Vagina (tissue), 2 donors: Measurements from ENCODE around the gene UNC5B. TPM values are rescaled to one million over a fixed set of nuclear protein-coding genes. Genes with fewer than 3 reads are reported as not detected.

ENCODE experiments used
- DNase-seq, 2 donors: peaks; one replicate each; pipeline ENCODE4 v3.0.0-alpha.2; 2017; ENCODE audit errors: extremely low spot score in 2 of 2
- H3K27ac ChIP-seq: fragments of 200-600 bp; sonication (generic); one replicate; pipeline ENCODE4 v1.5.1; 2019
- H3K27me3 ChIP-seq: fragments of 200-600 bp; sonication (generic); one replicate; pipeline ENCODE4 v1.5.1; 2019
- H3K36me3 ChIP-seq, 2 donors: fragments of 200-600 bp; sonication (generic); one replicate each; pipeline ENCODE4 v1.5.1; 2017 to 2019
- H3K4me1 ChIP-seq: fragments of 200-600 bp; sonication (generic); one replicate; pipeline ENCODE4 v1.5.1; 2019
- H3K4me3 ChIP-seq, 2 donors: fragments of 200-600 bp; sonication (generic); 1 replicate in 1 of 2; 2 replicates in 1 of 2; pipeline ENCODE4 v1.5.1; 2016 to 2019
- H3K9me3 ChIP-seq: fragments of 200-600 bp; sonication (generic); one replicate; pipeline ENCODE4 v1.5.1; 2019
- CTCF ChIP-seq, 3 experiments: fragments of 450-650 bp in 2 of 3; fragments of 200-600 bp in 1 of 3; sonication (generic) in 1 of 3; IDR thresholded peaks; one replicate each; pipeline ENCODE4 v1.5.1; 2017 to 2019; ENCODE audit warnings: antibody characterized with exemption in 3 of 3, mild to moderate bottlenecking in 2 of 3, moderate library complexity in 2 of 3
- POLR2A ChIP-seq, 2 donors: fragments of 450-650 bp; IDR thresholded peaks; one replicate each; pipeline ENCODE4 v1.6.1; 2017; ENCODE audit warnings: antibody characterized with exemption in 2 of 2, mild to moderate bottlenecking in 2 of 2, moderate library complexity in 2 of 2
- POLR2AphosphoS5 ChIP-seq, 2 donors: sonication (generic); formaldehyde crosslinking; IDR thresholded peaks; one replicate each; pipeline ENCODE4 v1.9.0; 2017; ENCODE audit warnings: antibody characterized with exemption in 2 of 2, mild to moderate bottlenecking in 2 of 2, low read depth in 1 of 2; ENCODE audit not compliant: insufficient read depth in 1 of 2
- intact Hi-C: fragments of 100-400 bp; cut with DNase I; formaldehyde crosslinking; loops from one replicate; pipeline ENCODE4 v1.15.1; 2023
- total RNA-seq: library from RNA; depleted of rRNA; stranded (reverse); fragments of >200 nt; gene quantifications from one replicate; pipeline ENCODE4 v1.2.3, GENCODE V29; 2016

UNC5B gene
- total RNA-seq, 1 donor from 2014 or later: 24.3 TPM

- TF ChIP-seq POLR2AphosphoS5 (IDR thresholded peaks at IDR 0.05; ENCODE audit: insufficient read depth in 1 of 2, low read depth in 1 of 2) (no peak), CTCF (IDR thresholded peaks at IDR 0.05) (no peak), POLR2A (IDR thresholded peaks at IDR 0.05) (no peak)
- H3K36me3 ChIP-seq: no peaks in the 10 kb centered on the region
- DNase-seq: no peak
- no peak overlapping the region for H3K27ac ChIP-seq
- no peak overlapping the region for H3K4me3 ChIP-seq
- peaks cover 64% of the 10 kb centered on the region for H3K4me1 ChIP-seq
- intact Hi-C loops: no loop called here
- H3K9me3 ChIP-seq: no peaks in the 10 kb centered on the region
- no peaks in the 10 kb centered on the region for H3K27me3 ChIP-seq
These were observed 39.9 kb downstream of the UNC5B start for GRCh38 chr10:71252220-71252619.

GRCh38 chr10:71253981-71254818 is 41.8 kb downstream of the UNC5B start:
- no peaks in the 10 kb centered on the region for H3K27me3 ChIP-seq

GRCh38 chr10:71254834-71255549 is 42.6 kb downstream of the UNC5B start:
- no peak overlapping the region for H3K27ac ChIP-seq
- DNase-seq: no peak
- peaks cover 74% of the 10 kb centered on the region for H3K4me1 ChIP-seq
- intact Hi-C loops: no loop called here
- H3K27me3 ChIP-seq: no peaks in the 10 kb centered on the region
- TF ChIP-seq POLR2AphosphoS5 (IDR thresholded peaks at IDR 0.05; ENCODE audit: insufficient read depth in 1 of 2, low read depth in 1 of 2) (no peak), CTCF (IDR thresholded peaks at IDR 0.05) (no peak), POLR2A (IDR thresholded peaks at IDR 0.05) (no peak)
- no peaks in the 10 kb centered on the region for H3K36me3 ChIP-seq
- no peaks in the 10 kb centered on the region for H3K9me3 ChIP-seq
- no peak overlapping the region for H3K4me3 ChIP-seq

More at GRCh38 chr10:71253981-71254818, 41.8 kb downstream of the UNC5B start:
- TF ChIP-seq CTCF (IDR thresholded peaks at IDR 0.05) (no peak), POLR2A (IDR thresholded peaks at IDR 0.05) (no peak), POLR2AphosphoS5 (IDR thresholded peaks at IDR 0.05; ENCODE audit: insufficient read depth in 1 of 2, low read depth in 1 of 2) (no peak)
- no peaks in the 10 kb centered on the region for H3K36me3 ChIP-seq
- intact Hi-C loops: no loop called here
- H3K4me1 ChIP-seq: peaks cover 69% of the 10 kb centered on the region
- H3K4me3 ChIP-seq: no peak overlapping the region
- no peaks in the 10 kb centered on the region for H3K9me3 ChIP-seq
- DNase-seq: no peak
- H3K27ac ChIP-seq: no peak overlapping the region

GRCh38 chr10:71255550-71255807 is 43.1 kb downstream of the UNC5B start:
- Histone ChIP-seq H3K36me3 (no peaks in the 10 kb centered on the region), H3K4me1 (peaks cover 74% of the 10 kb centered on the region), H3K27me3 (no peaks in the 10 kb centered on the region), H3K9me3 (no peaks in the 10 kb centered on the region), H3K4me3 (no peak overlapping the region), H3K27ac (no peak overlapping the region)
- no peak for DNase-seq
- intact Hi-C loops: no loop called here
- TF ChIP-seq CTCF (IDR thresholded peaks at IDR 0.05): no peak
- TF ChIP-seq POLR2AphosphoS5 (IDR thresholded peaks at IDR 0.05; ENCODE audit: insufficient read depth in 1 of 2, low read depth in 1 of 2): no peak
- no peak for TF ChIP-seq POLR2A (IDR thresholded peaks at IDR 0.05)
